GM19099 (cell line): ENCODE measurements around the gene SEZ6L.

Experiments used
- POLR2A ChIP-seq: IDR thresholded peaks from 3 replicates; pipeline ENCODE4 v1.6.1; 2011; ENCODE audit warnings: low read depth; ENCODE audit not compliant: insufficient read length; ENCODE audit errors: extremely low read depth

The SEZ6L gene

GRCh38 chr22:26210334-26210733, 41.1 kb downstream of the SEZ6L start:
- no peak for TF ChIP-seq POLR2A

- no peak for TF ChIP-seq POLR2A
These were observed 44.6 kb downstream of the SEZ6L start for GRCh38 chr22:26213826-26214225.

GRCh38 chr22:26214466-26214865, 45.2 kb downstream of the SEZ6L start:
- TF ChIP-seq POLR2A, result no peak

- no peak for TF ChIP-seq POLR2A
These were observed 46.5 kb downstream of the SEZ6L start for GRCh38 chr22:26215736-26216135.

GRCh38 chr22:26225207-26225606, 55.9 kb downstream of the SEZ6L start:
- no peak for TF ChIP-seq POLR2A

- TF ChIP-seq POLR2A, result no peak
These were observed 57.5 kb downstream of the SEZ6L start for GRCh38 chr22:26226538-26227297.

GRCh38 chr22:26229910-26230309, 60.6 kb downstream of the SEZ6L start:
- no peak for TF ChIP-seq POLR2A

GRCh38 chr22:26234296-26234695, 65.0 kb downstream of the SEZ6L start:
- TF ChIP-seq POLR2A, result no peak

GRCh38 chr22:26235792-26236487, 66.7 kb downstream of the SEZ6L start:
- no peak for TF ChIP-seq POLR2A

- TF ChIP-seq POLR2A, result no peak
These were observed 67.7 kb downstream of the SEZ6L start for GRCh38 chr22:26236991-26237390.

- no peak for TF ChIP-seq POLR2A
These were observed 69.3 kb downstream of the SEZ6L start for GRCh38 chr22:26238596-26238995.

GRCh38 chr22:26239581-26239980, 70.3 kb downstream of the SEZ6L start:
- no peak for TF ChIP-seq POLR2A

- TF ChIP-seq POLR2A, result no peak
These were observed 72.1 kb downstream of the SEZ6L start for GRCh38 chr22:26241361-26241760.

GRCh38 chr22:26245001-26245400, 75.7 kb downstream of the SEZ6L start:
- TF ChIP-seq POLR2A, result no peak

GRCh38 chr22:26246552-26246951, 77.3 kb downstream of the SEZ6L start:
- TF ChIP-seq POLR2A, result no peak

- TF ChIP-seq POLR2A, result no peak
These were observed 82.6 kb downstream of the SEZ6L start for GRCh38 chr22:26251869-26252268.
